Stimulated activated CD8-positive, alpha-beta memory T cell treated with anti-CD3 and anti-CD28 coated beads, Interleukin-15, amount 100 ng/mL, for 4 hours (primary cell): ENCODE measurements around the gene CLPSL2.
"Not testable (repeated sequence)": the region's sequence is repeated elsewhere in the genome, so short reads cannot be mapped to it uniquely, and the experiment has no call there.

Source experiments
- DNase-seq, 2 donors: peaks; one replicate each; pipeline ENCODE4 v3.0.0-alpha.2; 2020; ENCODE audit warnings: low read depth in 2 of 2

CLPSL2 gene, protein sequence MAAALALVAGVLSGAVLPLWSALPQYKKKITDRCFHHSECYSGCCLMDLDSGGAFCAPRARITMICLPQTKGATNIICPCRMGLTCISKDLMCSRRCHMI

DNA sequence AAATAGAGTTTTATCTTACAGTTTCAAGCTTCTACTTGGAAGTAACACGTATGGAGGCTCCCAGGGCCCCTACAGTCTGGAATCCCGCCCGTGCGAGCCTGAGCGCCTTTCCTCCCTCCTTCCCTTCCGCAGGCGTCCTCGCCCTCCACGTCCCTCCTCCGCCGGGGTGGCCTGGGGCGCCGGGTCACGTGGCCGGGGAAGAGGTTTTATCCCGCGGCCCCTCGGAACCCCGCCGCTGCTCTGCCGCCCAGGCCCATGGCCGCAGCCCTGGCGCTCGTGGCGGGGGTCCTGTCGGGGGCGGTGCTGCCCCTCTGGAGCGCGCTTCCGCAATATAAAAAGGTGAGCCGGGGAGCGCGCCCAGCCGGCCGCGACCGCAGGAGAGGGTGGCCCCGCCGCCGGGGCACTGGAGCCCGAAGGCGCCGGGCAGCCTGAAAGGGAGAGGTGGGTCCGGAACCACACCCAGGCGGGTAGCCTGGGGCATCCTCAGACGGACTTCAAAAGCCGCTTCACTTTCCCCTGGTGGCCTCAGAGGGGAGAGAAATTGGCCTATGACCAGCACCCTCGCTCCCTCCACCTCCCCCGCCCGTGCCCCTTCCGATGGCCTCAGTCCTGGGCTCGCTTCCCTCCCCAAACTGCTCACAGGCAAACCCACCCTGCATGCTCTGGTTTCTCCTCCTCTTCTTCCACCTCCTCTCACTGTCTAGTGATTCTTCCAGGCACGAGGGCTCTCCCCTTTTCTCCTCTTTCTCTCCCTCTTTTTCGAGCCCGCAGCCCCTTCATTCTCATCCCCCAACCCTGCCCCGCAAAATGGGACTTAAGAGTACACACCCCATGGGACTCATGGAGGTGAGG, at the start of gene CLPSL2:
Gene CLPSL2, plus strand, starts transcription at position 235 of the 852 bp plus-strand sequence. Its CDS starts 21 bp downstream, at position 256.
- DNase-seq, result no peak

DNA sequence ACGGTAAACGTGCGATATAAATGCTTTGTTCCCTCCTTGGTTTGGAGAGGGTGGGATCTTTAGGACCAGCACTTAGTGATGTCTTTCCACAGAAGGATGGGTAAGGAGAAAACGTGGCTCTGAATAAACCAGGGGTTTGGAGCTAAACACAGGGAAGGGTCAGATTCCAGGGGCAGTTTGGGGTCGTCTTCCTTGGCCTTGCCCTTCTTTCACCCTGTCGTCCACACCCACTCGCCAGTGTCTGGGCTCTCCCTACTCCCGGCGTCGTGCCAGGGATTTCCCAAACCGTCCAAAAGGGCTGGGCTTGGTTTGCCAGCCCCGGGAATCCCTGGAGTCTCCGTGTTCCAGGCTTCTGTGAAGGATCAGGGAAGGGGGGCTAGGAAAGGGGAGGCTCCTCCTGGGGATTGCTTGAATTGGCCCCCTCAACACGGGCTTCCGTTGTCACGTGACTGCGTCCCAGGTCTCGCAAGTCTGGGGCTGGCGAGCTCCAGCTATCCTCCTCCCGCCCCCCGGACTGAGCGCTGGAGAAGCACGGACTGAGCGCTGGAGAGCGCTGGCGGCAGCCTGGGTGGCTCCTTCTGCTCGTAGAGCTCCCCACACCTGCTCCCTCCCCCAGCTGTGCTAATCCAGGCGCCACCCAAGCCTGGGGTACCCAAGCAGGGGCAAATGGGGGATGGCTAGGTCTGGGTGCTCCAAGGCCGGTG, 49.0 kb upstream of the CLPSL2 start:
- no peak for DNase-seq

DNA sequence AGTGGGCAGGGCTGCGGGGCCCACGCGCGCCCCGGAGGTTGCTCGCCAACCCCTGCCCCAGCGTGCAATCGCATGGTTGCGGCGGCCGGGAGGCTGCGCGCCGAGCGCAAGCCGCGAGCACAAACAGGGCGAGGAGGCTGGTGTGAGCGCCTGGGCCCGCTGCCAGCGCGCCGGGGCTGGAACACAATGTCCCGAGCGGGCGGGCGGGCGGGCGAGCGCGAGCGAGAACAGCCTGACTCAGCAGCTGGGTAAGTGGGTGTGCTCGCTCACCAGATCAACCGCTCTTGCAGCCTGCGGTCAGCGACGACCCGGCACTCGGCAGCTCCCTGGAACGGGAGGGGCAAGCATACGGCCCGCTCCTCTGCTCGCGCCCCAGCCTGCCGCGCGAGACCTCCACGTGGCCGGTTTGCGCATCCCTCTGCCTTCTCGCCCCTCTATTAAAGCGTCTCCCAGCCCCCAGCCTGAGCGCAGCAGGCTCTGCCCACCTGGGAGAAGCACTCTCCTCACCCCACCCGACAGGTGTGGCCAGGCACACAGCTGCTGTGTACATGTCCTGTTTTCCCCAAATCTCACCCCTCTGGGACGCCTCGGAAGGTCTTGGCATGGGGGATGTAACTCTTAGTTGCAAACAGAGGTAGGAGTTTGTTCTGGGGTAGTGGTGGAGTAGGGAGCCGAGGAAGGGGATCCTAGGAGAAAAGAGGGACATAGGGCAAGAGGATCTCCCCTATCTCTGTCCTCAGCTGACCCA, 48.3 kb upstream of the CLPSL2 start:
- peak; percentile 78 to 80 for DNase-seq

DNA sequence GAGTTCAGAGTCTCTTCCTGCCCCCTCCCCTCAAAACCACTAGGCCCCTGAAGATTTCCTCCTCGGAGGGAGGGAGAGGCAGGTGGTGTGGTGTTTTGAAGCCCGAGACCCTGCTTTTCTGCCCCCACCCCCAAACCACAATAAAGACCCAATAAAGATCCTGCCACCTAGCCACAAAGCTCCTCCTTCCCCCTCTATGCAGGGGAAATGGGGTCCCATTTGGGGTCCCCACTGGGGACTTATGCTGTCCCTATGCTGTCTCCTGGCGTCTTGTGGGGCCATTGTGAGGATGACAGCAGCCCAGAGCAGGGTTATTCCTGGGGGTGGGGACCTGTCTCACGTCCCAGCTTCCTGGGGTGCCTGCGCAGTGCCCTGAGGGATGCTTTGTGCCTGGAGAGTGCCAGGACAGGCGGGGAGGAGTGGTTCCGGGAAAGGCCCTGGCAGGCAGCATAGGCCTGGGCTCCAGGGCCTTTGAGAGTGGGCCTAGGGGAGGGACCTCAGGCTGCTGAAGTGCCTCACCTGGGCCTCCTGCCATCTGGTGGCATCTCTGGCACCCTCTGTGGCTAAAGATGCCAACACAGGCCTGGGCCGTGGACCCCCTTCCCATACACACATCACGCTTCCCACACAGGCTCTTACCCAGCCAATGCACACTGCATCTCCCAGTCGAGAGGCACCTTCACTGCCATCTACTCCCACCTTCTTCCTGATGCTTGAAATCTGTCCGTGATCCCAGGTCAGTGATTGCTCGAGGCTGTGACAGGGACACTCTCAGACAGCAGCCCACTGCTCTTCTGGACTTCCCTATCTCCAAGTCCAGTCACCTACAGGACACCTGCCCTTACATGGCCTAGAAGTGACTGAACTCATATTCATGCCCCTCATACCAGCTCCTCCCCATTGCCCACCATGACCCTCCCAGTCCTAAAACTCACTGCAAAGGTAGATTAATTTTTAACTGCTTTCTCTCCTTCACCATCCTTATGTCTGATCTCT, 47.4 kb upstream of the CLPSL2 start:
- no peak for DNase-seq

DNA sequence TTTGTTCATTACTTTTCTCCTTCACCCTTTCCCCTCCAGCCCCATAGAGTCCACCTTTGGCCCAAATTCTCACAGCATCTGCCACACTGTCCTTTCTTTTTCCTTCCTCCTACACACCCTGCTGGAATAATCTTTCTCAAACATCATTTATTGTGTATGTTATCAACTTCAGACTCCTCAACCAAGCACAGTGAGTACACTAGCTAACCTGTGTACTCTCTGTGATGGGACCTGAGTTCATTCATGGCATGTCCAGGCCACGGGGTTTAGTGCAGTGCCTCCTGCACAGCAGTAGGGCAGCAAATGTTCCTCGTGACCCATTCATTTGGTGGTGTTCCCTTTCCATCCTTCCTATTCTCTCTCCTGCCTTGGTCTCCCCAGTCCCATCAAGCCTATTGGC, 46.7 kb upstream of the CLPSL2 start:
- DNase-seq, result no peak

DNA sequence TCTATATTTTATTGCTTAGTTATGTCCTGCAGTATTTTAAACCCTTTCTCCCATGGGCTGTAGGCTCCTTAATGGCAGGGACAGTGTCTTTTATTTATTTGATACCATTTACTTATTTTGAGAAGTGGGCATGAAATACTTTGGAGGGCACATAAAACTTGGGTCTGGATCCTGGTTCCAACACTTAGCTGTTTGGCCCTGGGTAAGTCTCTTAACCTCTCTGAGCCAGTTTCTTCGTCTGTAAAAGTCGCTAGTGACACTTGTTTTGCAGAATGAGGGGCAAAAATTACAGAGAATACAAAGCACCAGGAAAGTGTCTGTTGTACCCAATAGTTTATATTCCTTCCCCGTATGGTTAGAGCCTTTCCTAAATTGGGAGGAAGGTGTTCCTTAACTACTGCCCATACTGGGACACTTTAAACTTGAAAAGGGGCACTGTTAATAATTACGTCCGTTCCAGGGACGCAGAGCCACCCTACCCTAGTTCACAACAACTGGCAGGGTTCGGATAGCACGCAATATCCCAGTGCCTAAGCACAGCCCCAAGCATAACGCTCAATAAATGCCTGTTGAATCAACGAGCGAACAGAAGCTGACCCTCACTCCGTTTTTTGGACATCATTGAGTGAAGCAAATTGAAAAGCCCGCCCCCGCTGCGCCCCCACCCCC, 45.5 kb upstream of the CLPSL2 start:
- DNase-seq, result no peak

DNA sequence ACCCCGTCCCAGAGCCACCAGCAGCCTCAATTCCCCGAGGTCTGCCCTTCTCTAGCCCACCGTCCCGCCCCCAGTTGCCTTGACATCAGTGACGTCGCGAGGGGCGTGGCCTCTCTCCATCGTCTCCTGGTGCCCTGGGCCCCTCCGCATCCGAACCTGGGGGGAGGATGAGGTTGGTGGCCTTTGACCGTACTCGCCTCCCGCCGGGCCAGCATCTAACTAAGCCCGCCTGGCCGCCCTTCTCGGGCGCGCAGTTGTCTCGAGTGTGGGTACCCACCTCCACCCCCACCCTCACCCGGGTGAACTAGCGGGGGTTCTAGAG, 45.0 kb upstream of the CLPSL2 start:
- DNase-seq, result peak; percentile 79 to 88

DNA sequence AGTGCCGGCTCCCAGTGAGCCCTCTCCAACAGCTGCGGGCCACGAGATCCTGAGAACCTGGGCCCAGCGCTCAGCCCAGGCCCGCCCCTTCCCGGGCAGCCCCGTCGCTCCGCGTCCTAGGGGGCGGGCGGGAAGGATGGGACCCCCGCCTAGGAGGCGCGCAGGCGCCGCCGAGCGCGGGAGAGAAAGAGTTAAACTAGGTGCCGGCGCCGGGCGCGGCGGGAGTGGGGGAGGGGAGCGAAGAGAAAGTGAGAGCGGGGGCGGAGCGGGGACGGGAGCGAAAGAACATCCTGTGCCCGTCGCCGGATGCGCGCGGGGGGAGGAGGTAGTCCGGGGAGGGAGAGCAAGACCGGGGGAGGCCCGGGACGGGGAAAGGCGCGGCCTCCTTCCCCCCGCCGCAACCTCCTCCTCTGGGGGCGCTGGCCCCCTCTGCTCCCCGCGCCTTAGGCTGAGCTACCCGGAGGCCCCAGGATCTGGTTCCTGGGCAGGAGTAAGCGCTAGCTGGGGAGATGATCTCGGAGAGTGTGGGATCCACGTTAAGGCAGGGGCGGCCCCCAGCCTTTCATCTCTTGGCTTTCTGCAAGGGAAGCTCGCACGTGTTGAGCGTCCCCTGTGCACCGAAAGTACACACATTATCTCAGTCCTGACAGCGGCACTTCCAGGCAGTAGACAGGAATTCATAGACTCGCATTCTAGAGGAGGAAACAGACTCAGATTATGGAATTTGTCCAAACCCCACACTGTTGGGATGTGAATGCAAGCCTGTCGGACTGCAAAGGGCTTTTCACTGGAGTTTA, 44.5 kb upstream of the CLPSL2 start:
- peak; percentile 85 to 86 for DNase-seq

DNA sequence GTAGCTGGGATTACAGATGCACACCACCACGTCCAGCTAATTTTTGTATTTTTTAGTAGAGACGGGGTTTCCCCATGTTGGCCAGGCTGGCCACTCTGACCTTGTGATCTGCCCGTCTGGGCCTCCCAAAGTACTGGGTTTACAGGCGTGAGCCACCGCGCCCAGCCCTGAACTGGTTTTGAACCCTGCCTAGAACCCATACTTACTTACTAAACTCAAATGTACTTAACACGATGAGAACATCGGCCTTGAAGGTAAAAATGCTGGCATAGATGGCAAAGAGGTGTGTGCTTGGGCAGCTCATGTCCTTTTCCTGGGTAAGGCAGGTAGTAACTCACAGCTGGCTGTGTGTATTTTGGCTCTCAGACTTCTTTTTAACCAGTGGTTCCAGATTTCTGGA, 42.8 kb upstream of the CLPSL2 start:
- DNase-seq, result no peak

DNA sequence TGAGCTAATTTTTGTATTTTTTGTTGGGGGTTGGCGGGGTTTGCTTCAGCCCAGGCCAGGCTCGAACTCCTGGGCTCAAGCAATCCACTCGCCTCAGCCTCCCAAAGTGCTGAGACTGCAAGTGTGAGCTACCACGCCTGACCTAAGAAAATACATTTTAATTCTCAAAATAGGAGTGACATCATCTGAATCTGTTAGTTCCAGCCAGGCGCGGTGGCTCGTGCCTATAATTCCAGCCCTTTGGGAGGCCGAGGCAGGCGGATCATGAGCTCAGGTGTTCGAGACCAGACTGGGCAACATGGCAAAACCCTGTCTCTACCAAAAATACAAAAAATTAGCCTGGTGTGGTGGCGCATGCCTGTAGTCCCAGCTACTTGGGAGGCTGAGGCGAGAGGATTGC, 42.1 kb upstream of the CLPSL2 start:
- not testable (repeated sequence) for DNase-seq

DNA sequence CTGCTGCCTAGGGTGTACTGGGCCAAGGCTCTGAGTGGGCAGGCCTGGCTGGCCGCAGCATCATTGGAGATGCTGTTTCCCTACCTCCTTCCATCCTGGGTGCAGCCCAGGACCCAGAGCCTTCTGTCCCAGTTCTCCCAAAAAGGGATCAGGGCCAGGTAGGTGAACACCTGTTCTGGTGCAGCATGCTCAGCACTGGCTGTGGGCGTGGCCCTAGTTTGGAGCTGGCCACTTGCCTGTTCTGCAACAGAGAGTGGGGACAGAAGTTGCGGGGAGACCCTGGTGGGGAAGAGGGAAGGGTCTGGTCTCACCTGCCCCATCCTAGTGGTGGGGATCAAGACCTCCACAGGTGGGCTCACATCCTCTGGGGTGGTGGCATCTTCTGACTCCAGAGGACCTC, 40.9 kb upstream of the CLPSL2 start:
- no peak for DNase-seq

DNA sequence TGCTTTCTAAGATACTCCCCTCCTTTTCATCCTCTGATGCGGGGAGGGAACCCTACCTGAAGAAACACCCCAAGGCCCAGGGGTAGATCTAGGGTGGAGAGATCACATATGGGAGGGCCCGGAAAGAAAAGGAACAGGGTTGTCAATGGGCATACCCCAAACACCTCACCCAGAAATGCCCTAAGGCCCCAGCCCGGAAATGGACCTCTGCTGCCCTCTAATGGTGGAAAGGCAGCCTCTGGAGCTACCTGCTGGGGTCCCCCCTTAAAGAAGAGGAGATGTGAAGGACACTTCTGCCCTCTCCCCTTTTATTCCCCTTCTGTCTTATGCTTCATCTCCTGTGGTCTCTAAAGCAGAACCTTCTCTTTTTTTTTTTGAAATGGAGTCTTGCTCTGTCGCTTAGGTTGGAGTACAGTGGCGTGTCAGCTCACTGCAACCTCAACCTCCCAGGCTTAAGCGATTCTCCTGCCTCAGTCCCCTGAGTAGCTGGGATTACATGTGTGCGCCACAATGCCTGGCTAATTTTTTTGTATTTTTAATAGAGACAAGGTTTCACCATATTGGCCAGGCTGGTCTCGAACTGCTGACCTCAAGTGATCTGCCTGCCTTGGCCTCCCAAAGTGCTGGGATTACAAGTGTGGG, 40.0 kb upstream of the CLPSL2 start:
- DNase-seq, result peak; percentile 59 to 76

DNA sequence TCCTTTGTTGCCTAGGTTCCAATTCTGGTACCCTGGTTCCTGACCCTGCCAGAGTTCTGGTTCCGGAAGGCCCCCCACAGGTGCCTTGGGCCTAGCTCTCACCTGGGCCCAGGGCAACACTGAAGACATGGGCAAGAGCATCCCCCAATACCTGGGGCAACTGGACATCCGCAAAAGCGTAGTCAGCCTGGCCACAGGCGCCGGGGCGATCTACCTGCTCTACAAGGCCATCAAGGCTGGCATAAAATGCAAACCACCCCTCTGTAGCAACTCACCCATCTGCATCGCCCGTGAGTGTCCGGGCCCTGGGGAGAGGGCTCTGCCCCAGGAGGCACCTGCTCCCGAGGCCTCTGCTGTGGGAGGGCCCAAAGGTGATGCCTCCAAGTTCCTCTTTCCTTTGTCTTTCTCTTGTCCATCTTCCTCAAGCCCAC, 39.4 kb upstream of the CLPSL2 start, which contains the start of gene ARMC12:
Gene ARMC12, plus strand, starts transcription at position 51 of the 431 bp plus-strand sequence. Its CDS starts 77 bp downstream, at position 128.
- no peak for DNase-seq

DNA sequence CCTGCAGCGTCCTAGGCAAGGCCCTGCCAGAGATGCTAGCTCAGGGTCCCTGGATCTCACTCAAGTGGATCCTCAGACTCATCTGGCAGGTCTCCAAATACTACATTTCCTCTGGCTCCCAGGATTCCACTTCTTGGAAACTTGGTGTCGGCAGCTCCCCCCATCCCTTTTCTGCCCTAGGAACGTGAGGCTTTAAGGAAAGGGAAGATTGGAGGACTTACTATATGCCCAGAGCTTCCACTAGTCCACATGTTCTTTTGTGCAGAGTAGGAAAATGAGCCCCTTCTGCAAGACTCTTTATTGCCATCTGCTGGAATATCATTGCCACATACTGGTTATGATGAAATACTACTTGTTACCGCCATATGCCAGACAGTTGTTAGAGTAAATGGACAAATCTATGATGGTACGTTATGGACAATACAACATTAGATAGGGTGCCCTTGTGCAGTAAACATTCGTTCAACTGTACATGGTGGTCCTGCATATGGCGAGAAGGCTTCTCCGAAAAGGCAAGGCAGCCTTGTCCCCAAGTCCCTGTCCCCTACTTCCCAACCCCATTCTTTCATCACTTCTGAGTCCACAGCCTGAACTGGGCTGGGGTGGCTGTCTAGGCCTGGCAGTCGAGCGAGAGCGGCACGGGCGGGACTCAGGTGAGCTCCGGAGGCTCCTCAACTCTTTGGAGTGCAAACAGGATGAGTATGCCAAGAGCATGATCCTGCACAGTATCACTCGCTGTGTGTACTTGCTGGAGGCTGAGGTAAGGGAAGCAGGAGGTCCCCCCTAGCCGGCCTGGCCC, 38.8 kb upstream of the CLPSL2 start:
- DNase-seq, result no peak

DNA sequence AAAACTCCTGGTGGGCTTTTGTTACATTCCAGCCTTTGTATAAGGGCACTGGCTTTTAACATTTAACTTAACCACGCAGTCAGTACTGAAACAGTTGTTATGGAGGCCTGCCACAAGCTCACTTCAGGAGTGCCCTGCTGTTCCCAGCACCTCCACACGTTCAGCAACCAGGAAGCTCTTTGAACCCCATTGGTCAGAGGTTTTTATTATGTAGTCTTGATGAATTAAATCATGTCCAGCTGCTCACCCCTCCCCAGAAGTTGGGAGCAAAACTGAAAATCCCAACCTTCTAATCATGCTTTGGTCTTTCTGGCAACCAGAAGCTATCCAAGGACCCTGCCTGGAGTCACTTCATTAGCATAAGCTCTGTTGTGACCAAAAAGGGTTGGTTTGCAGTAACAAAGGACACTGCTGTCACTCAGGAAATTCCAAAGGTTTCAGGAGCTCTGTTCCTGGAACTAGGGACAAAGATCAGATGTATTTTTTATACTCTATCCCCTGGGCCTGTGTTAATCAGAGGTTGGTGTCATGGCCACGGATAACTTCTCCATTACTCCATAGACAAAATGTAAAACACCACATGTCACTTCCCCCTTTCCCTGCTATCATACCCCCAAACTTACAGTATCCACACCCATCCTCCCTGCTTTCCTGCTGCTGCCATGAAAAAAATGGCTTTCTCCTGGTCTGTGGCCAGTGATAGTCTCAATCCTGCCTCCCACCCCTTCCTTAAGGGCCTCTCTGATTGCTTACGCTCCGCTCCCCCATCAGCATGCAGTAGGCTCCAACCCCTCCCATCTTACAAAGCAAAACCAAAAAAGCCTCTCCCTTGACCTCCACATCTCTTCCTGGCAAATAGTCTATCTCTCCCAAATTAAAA, 36.5 kb upstream of the CLPSL2 start:
- no peak for DNase-seq

DNA sequence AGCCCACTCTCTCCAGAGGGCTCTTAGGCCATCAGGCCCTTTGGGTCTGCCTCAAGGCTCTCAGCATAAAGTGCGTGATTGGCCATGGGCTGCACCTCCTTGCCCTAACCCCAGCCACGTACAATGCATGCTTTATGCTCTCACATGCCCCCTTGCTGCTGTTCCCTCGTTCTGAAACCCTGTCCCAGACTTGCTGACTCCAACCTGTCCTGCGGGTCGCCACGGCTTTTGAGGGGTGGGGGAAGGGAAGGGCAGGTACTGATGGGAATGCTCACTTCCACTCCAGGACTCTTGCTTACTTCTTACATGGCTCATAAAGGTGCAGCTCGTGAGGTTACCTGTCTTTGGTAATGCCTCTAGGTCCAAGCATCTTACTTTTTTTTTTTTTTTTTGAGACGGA, 33.6 kb upstream of the CLPSL2 start:
- DNase-seq, result no peak

DNA sequence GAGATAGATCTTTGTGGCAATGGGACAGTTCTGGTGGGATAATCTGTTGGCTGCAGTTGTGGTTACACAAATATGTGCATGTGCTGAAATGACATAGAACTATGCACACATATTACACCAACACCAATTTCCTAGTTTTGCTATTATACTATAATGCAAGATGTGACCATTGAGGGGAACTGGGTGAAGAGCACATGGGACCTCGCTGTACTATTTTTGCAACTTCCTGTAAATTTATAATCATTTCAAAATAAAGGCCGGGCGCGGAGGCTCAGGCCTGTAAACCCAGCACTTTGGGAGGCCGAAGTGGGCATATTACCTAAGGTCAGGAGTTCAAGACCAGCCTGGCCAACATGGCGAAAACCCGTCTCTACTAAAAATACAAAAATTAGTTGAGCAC, 30.9 kb upstream of the CLPSL2 start:
- no peak for DNase-seq
